SH-SY5Y (cell line): Measurements from ENCODE around the gene YWHAE.

Experiments
- GATA2 ChIP-seq: IDR thresholded peaks from 2 replicates; pipeline ENCODE4 v1.6.1; 2011; ENCODE audit warnings: mild to moderate bottlenecking, low read depth, low read length
- GATA3 ChIP-seq: IDR thresholded peaks from 2 replicates; pipeline ENCODE4 v1.6.1; 2011; ENCODE audit warnings: low read depth, mild to moderate bottlenecking, low read length, moderate library complexity

Gene YWHAE

GRCh38 chr17:1362964-1363363 is 37.1 kb downstream of the YWHAE start:
- TF ChIP-seq GATA2 (no peak), GATA3 (no peak)

DNA sequence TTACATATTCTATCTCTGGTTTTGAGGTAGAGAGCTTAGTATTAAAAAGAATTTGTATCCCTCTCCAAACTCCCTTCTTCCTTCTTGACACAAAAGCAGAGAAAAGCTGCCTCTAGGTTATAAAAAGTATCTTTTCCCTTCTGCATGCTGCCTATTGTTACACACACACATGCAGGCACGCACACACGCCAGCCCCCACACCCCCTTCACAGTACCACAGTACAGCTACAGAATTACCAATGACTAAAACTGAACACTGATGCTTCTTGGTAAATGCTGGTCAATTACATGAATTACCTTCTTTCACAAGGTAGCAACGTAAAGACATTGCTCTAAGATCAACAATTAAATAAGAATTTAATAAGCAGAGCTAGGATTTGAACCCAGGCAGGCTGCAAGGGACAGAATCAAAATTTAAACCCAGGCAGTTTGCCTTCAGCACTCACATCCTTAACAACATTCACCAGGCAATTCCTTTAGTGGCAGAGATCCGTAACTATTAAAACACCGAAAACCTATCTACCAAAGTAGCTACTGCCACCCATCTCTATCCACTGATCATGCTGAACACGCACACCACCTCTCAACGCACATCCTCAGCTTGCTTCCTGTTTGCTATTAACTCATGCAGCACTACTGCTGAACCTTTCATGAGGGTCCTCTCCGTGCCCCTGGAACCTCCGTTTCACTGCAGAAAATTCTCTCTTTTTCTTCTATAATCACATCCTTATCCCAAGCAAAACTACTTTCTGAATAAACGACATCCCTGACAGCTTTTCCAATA is 37.8 kb downstream of the YWHAE start:
- no peak for TF ChIP-seq GATA3
- TF ChIP-seq GATA2, result no peak

- TF ChIP-seq GATA3, result no peak
- TF ChIP-seq GATA2, result no peak
Observed at GRCh38 chr17:1360975-1361374, 39.0 kb downstream of the YWHAE start.

- TF ChIP-seq GATA3, result no peak
- no peak for TF ChIP-seq GATA2
Observed at GRCh38 chr17:1354030-1354429, 46.0 kb downstream of the YWHAE start.

DNA sequence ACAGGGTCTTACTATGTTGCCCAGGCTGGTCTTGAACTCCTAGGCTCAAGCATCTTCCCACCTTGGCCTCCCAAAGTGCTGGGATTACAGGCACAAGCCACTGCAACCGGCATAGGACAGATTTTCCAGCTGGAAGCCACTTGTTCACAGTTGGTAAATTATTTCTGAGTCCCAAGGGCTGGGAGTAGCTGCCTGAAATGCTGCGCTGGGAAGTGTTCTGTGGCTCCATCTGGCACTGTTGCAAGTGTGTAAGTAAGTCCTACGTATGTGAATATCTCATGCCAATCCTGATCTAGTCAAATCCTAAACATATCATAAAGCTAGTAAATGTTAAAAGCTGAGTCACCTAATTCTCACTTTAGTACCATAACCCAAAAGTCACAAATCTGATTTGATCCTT is 48.1 kb downstream of the YWHAE start:
- TF ChIP-seq GATA3 (no peak), GATA2 (no peak)

DNA sequence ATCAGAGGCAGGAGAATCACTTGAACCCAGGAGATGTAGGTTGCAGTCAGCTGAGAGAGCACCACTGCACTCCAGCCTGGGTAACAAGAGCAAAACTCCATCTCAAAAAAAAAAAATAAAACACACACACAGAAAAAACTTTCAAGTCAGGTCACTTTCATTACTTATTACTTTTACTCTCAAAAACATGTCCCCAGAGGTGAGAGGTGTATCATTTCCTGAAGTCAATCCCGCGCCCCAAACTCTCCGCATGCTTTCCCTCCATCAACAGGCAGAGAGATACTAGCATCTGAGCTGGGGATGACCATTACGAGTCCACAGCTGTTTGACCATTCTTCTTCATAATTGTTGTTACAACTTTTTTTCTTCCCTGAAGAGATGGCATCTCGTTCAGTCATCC is 48.7 kb downstream of the YWHAE start:
- TF ChIP-seq GATA3 (no peak), GATA2 (no peak)

DNA sequence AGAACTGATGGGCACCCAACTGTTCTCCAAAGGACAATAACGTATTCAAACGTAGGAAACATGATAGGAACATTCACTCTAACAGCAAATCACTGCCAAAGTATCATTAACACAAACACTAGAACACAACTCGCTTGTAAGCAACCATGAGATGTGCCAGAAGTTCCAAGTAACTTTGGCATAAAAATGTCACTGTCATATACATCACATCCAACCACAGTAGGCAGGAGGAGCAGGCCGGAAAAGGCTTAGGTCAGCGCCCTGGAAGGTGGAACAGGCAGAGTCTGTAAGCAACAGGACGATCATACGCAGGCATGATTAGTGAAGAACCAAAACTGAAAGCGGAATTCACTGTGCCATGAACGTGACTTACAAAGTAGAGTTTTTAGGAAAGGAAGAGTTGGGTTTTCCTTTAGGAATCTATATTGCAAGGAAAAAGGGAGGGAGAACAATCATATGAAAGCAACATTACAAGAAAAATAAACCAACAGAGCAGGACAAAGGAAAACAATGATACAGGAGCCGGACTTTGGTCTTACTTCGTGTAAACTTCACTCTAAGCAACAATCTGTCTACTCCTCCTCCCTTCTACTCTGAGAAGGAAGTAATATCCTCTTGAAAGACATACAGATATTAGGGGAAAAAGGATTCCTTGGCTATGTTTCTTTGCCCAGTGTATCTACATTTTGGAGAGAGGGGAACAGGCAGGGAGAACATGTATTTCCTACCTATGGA is 52.3 kb downstream of the YWHAE start:
- TF ChIP-seq GATA3, result no peak
- no peak for TF ChIP-seq GATA2

DNA sequence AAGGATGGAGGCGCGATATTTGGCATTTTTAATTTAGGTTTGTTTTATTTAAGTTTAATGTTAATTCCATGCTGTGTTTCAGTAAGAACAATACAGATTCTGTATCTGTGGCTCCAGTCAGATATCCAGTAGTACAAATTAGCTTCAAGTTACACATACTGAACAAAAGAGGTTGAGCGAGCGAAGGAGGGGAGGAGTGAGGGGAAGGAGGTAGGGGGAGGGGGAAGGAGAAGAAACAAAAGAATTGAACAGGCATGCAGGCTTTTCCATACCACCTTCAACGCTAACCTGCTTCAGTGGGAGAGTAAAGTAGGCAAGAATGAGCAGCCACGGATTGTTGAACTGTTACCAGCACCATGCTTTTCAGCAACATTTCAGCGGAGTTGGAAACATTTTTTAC is 55.5 kb downstream of the YWHAE start:
- TF ChIP-seq GATA2 (no peak), GATA3 (no peak)

GRCh38 chr17:1343554-1343953 is 56.5 kb downstream of the YWHAE start:
- TF ChIP-seq GATA3, result no peak
- no peak for TF ChIP-seq GATA2

DNA sequence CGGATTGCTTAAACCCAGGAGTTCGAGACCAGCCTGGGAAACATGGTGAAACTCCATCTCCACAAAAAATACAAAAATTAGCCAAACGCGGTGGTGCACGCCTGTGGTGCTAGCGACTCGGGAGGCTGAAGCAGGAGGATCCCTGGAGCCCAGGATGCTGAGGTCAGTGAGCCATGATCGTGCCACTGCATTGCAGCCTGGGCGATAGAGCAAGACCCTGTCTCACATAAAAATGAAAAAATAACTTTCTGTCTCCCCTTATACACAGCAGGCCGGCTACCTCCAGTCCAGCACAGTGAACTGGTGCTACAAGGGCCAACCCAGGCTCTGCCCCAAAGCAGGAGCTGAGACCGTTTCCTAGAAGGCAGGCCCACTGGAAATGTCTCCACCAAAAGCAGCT is 59.7 kb downstream of the YWHAE start:
- no peak for TF ChIP-seq GATA2
- no peak for TF ChIP-seq GATA3

DNA sequence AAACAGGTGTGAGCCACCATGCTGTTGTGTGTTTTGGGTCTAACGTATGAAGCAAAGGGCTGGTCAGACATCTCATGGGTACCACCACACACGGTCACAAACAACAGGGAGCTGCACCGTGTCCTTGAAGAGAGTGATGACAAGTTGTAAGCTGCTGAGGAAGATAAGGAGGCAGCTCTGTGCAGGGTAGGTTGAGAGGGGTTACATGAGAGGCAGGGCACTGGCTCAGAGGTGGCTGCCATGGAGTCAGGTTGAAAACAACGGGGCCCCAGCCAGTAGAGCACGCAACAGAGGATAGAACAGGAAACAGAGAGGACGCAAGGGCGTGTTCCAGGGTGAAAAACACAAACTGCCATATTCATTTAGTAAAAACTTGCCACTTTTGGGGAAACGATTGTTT is 68.3 kb downstream of the YWHAE start:
- TF ChIP-seq GATA3, result no peak
- TF ChIP-seq GATA2, result no peak

DNA sequence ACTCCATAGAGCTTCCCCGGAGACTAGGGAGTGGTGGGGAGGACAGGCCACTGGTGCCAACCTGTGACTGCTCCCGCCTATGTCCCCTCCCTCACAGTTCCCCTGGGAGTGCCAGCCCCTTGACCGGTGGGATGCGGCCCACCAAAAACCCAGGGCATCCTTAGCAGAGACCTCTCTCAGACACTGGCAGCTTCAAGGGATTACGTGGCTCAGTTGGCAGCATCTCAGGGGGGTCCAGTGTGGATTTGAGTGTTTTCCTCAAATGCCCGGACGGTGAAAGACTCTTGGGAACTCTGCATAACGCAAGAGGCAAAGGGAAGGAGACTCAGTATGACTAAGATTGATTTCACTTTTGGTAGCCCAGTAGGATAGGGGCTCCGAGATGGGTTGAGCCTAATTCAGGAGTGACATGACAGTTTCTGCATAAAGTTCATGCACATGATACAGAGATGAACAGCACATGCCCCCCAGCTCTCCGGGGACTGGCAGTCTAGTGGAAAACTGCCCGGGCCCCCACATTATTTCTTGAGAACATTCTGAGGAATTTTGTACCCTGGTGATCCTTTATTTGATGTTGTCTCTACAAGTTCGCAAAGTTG is 70.2 kb downstream of the YWHAE start:
- no peak for TF ChIP-seq GATA2
- TF ChIP-seq GATA3, result no peak

GRCh38 chr17:1328437-1328836 is 71.6 kb downstream of the YWHAE start:
- TF ChIP-seq GATA2 (no peak), GATA3 (no peak)

GRCh38 chr17:1325766-1326165 is 74.3 kb downstream of the YWHAE start:
- TF ChIP-seq GATA2 (no peak), GATA3 (no peak)

DNA sequence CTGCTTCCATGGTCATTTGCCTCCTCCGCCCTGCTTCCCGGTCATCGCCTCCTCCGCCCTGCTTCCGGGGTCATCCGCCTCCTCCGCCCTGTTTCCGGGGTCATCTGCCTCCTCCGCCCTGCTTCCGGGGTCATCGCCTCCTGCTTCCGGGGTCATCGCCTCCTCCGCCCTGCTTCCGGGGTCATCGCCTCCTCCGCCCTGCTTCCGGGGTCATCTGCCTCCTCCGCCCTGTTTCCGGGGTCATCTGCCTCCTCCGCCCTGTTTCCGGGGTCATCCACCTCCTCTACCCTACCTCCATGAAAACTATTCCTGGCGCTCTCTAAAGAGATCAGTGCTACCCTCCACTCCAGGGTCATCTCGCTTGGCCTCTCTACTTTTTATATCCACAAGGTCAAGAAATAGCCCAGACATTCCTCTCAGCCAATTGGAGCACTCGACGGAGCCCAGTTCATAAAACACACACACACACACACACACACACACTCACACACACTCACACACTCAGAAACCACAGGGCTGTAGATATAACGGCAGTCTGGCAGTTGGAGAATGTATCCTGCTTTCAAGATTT is 75.7 kb downstream of the YWHAE start:
- no peak for TF ChIP-seq GATA3
- TF ChIP-seq GATA2, result no peak
